OCI-LY7 (cell line): Measurements from ENCODE around the gene SLC4A1. TPM values are rescaled to one million over a fixed set of nuclear protein-coding genes. Genes with fewer than 3 reads are reported as not detected.

Experiments
- BruUV-seq: library from RNA; stranded (reverse); fragments of 400-500 nt; replicated peaks from 2 replicates; lab custom pipeline; 2021; lab: Mats Ljungman, UMichigan
- CTCF ChIA-PET: fragments of 300-600 bp; sonication (Branson Sonifier 250); formaldehyde crosslinking; loops from one replicate; lab custom pipeline; 2022; ENCODE audit warnings: antibody characterized with exemption; ENCODE audit not compliant: unreplicated experiment; lab: Charles Lee
- POLR2A ChIA-PET: fragments of 300-600 bp; sonication (Branson Sonifier 250); formaldehyde crosslinking; loops from one replicate; lab custom pipeline; 2022; ENCODE audit warnings: antibody characterized with exemption; lab: Charles Lee
- DNase-seq: peaks from one replicate; pipeline ENCODE4 v3.0.0-alpha.2; 2015; ENCODE audit warnings: low spot score
- H2AFZ ChIP-seq: fragments of 200-600 bp; sonication (generic), shearing (Covaris generic); 2 replicates; pipeline ENCODE4 v1.6.1; 2014; ENCODE audit warnings: mild to moderate bottlenecking, antibody characterized with exemption, low read length, moderate library complexity
- H3K27ac ChIP-seq: fragments of 200-600 bp; sonication (generic); 2 replicates; pipeline ENCODE4 v1.5.1; 2014; ENCODE audit warnings: mixed run types, low read depth, mild to moderate bottlenecking, moderate library complexity, low read length, inconsistent platforms; ENCODE audit not compliant: poor library complexity, severe bottlenecking
- H3K36me3 ChIP-seq: fragments of 200-600 bp; sonication (generic); 2 replicates; pipeline ENCODE4 v1.6.1; 2014; ENCODE audit warnings: mild to moderate bottlenecking, antibody characterized with exemption, low read length, moderate library complexity, mixed read lengths; ENCODE audit not compliant: insufficient read depth
- H3K4me1 ChIP-seq: fragments of 200-600 bp; sonication (generic); 2 replicates; pipeline ENCODE4 v1.5.1; 2014; ENCODE audit warnings: mild to moderate bottlenecking, low read length; ENCODE audit not compliant: insufficient read depth, poor library complexity, severe bottlenecking
- H3K4me2 ChIP-seq: fragments of 200-600 bp; sonication (generic); 2 replicates; pipeline ENCODE4 v1.6.1; 2014; ENCODE audit warnings: mild to moderate bottlenecking, low read length
- H3K4me3 ChIP-seq: fragments of 200-600 bp; sonication (generic); 2 replicates; pipeline ENCODE4 v1.5.1; 2014; ENCODE audit warnings: mild to moderate bottlenecking, low read depth, low read length; ENCODE audit not compliant: poor library complexity, severe bottlenecking
- H3K79me2 ChIP-seq: fragments of 200-600 bp; sonication (generic); 2 replicates; pipeline ENCODE4 v1.6.1; 2016; ENCODE audit warnings: low read depth, mild to moderate bottlenecking, low read length, moderate library complexity, mixed read lengths; ENCODE audit not compliant: insufficient read depth
- H3K9me2 ChIP-seq: fragments of 200-600 bp; sonication (generic); 2 replicates; pipeline ENCODE4 v1.6.1; 2016; ENCODE audit warnings: mild to moderate bottlenecking, low read length, mixed read lengths; ENCODE audit not compliant: insufficient read depth
- H3K9me3 ChIP-seq: fragments of 200-600 bp; sonication (generic); 2 replicates; pipeline ENCODE4 v1.6.1; 2014; ENCODE audit warnings: mild to moderate bottlenecking, mixed run types, low read length, mixed read lengths
- H4K20me1 ChIP-seq: fragments of 200-600 bp; sonication (generic); 2 replicates; pipeline ENCODE4 v1.6.1; 2014; ENCODE audit warnings: mild to moderate bottlenecking, antibody characterized with exemption, low read length, moderate library complexity, mixed read lengths; ENCODE audit not compliant: insufficient read depth
- EZH2phosphoT487 ChIP-seq: fragments of 200-600 bp; sonication (generic); IDR thresholded peaks from 2 replicates; pipeline ENCODE4 v1.6.1; 2018; ENCODE audit warnings: low read depth, borderline replicate concordance, mild to moderate bottlenecking, mixed run types, antibody characterized with exemption, low read length, moderate library complexity, mixed read lengths
- intact Hi-C: fragments of 100-400 bp; cut with micrococcal nuclease; formaldehyde crosslinking; loops from one replicate; pipeline ENCODE4 v1.10.0; 2022; ENCODE audit not compliant: unreplicated experiment
- total RNA-seq, 2 experiments: library from RNA; depleted of rRNA in 1 of 2; stranded (reverse); fragments of >200 nt in 1 of 2; shearing (Covaris generic) in 1 of 2; gene quantifications; 2 replicates each; pipeline ENCODE4 v1.2.3, GENCODE V29; 2014 to 2022
- TF ChIP-seq, protein P1 (sequence below): fragments of 200-600 bp; sonication (generic); conservative IDR thresholded peaks from 2 replicates; pipeline ENCODE4 v1.5.1; 2014; ENCODE audit warnings: mild to moderate bottlenecking, antibody characterized with exemption, low read length, moderate library complexity, mixed read lengths

Gene SLC4A1
- total RNA-seq, 2 experiments from 2014 or later: not detected

DNA sequence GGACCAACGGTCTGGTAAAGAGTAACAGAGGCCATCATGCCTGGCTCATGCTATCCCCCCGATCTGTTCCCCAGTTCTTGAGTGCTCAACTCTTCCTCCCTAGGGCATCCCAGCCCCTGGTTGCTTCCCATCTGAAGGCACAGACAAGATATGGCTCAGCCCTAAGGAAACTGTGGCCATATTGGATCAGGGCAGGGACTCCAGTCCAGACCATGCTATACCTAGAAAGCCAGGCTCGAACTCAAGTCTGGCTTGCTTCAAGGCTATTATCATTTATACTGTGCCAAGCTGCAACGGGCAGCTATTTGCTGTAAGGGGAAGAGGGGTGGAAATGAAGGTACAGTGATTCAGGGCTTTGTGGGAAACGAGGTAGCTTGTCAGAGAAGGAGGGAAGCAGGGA, 51.2 kb downstream of the SLC4A1 start:
- ChIA-PET POLR2A (interaction anchor here (0.6 to 3.6 kb wide), 7 partner anchors 12 to 421 kb away, joined by 3 to 11 read pairs (median 3); no protein-coding TSS in a partner anchor), CTCF (interaction anchor here (0.6 to 1.8 kb wide), 3 partner anchors 16 to 135 kb away, joined by 3 to 7 read pairs (median 4); partner anchors contain the start of gene GRN)
- no peak overlapping the region for H2AFZ ChIP-seq
- TF ChIP-seq EZH2phosphoT487: no peak
- TF ChIP-seq, protein P1, sequence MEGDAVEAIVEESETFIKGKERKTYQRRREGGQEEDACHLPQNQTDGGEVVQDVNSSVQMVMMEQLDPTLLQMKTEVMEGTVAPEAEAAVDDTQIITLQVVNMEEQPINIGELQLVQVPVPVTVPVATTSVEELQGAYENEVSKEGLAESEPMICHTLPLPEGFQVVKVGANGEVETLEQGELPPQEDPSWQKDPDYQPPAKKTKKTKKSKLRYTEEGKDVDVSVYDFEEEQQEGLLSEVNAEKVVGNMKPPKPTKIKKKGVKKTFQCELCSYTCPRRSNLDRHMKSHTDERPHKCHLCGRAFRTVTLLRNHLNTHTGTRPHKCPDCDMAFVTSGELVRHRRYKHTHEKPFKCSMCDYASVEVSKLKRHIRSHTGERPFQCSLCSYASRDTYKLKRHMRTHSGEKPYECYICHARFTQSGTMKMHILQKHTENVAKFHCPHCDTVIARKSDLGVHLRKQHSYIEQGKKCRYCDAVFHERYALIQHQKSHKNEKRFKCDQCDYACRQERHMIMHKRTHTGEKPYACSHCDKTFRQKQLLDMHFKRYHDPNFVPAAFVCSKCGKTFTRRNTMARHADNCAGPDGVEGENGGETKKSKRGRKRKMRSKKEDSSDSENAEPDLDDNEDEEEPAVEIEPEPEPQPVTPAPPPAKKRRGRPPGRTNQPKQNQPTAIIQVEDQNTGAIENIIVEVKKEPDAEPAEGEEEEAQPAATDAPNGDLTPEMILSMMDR: no peak
- H3K36me3 ChIP-seq: peaks cover 59% of the 10 kb centered on the region
- H3K79me2 ChIP-seq: peaks cover 40% of the 10 kb centered on the region
- DNase-seq: peak; percentile 38
- H3K4me1 ChIP-seq: peaks cover 29% of the 10 kb centered on the region
- no TSS peak for BruUV-seq
- peak overlapping the region; percentile 86 for H3K27ac ChIP-seq
- no peaks in the 10 kb centered on the region for H3K9me3 ChIP-seq
- intact Hi-C loops: loop anchor here (1.0 to 10.0 kb wide), 2 partner anchors 129 to 288 kb away; partner anchors contain the start of genes GPATCH8 and GRN
- H3K4me3 ChIP-seq: peak overlapping the region; percentile 90
- H3K4me2 ChIP-seq: peak overlapping the region; percentile 91
- no peaks in the 10 kb centered on the region for H4K20me1 ChIP-seq
- no peaks in the 10 kb centered on the region for H3K9me2 ChIP-seq

DNA sequence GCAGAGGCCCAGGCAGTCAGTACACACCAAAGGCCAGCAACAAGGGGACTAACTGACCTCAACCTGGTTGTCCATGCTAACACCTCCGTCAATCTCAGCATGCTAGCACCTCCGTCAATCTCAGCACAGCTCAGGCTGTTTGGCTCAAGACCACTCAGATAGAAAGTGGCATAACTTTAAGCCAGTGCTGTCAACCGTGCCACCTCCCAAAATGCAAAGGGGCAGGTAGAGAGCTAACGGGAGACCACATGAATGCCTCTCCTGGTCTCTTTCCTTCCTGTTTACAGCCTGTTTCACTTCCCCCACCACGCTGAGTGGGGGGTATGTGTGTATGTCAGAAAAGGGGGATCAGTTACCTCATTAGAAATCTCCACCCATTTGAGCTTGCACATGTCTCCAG, 51.8 kb downstream of the SLC4A1 start:
- ChIA-PET CTCF (interaction anchor here (0.6 to 1.8 kb wide), 3 partner anchors 15 to 135 kb away, joined by 3 to 7 read pairs (median 4); partner anchors contain the start of gene GRN), POLR2A (interaction anchor here (0.6 to 3.6 kb wide), 6 partner anchors 12 to 421 kb away, joined by 3 to 11 read pairs (median 4); no protein-coding TSS in a partner anchor)
- peak overlapping the region; percentile 91 for H3K4me2 ChIP-seq
- peak overlapping the region; percentile 86 for H3K27ac ChIP-seq
- intact Hi-C loops: loop anchor here (1.0 to 10.0 kb wide), 2 partner anchors 129 to 289 kb away; partner anchors contain the start of genes GPATCH8 and GRN
- H4K20me1 ChIP-seq: no peaks in the 10 kb centered on the region
- H3K4me3 ChIP-seq: peak overlapping the region; percentile 90
- H3K4me1 ChIP-seq: peaks cover 34% of the 10 kb centered on the region
- TF ChIP-seq EZH2phosphoT487: no peak
- TF ChIP-seq, protein P1: no peak
- no peak overlapping the region for H2AFZ ChIP-seq
- peaks cover 64% of the 10 kb centered on the region for H3K36me3 ChIP-seq
- peaks cover 36% of the 10 kb centered on the region for H3K79me2 ChIP-seq
- no TSS peak for BruUV-seq
- peak; percentile 88 for DNase-seq
- H3K9me2 ChIP-seq: no peaks in the 10 kb centered on the region
- H3K9me3 ChIP-seq: no peaks in the 10 kb centered on the region

DNA sequence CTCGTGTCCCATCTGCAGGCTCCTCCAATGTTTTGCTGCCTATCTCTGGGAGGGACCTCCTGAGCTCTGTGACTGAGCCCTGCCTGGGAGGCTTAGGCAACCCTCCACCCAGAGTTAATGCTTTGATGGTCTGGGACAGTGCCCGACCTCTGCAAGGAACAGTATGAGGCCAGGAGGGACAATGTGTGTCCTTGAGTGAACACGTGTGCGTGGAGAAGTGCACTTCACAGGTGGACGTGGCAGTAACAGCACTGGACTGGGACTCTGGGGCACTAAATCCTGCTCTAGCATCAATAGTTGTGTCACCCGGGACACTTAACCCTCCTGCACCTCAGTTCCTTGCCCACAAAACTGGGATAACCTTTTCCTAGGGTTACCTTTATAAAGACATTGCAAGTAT, 53.0 kb downstream of the SLC4A1 start:
- no peak for TF ChIP-seq EZH2phosphoT487
- TF ChIP-seq, protein P1: no peak
- H2AFZ ChIP-seq: no peak overlapping the region
- peak overlapping the region; percentile 86 for H3K27ac ChIP-seq
- no peaks in the 10 kb centered on the region for H3K9me3 ChIP-seq
- CTCF ChIA-PET: interaction anchor here (0.7 kb wide), 1 partner anchor 31 kb away, joined by 3 read pairs; no protein-coding TSS in a partner anchor
- BruUV-seq: no TSS peak
- intact Hi-C loops: loop anchor here (10.0 kb wide), 1 partner anchor 290 kb away; the partner anchor contains the start of gene GPATCH8
- no peaks in the 10 kb centered on the region for H3K9me2 ChIP-seq
- no peaks in the 10 kb centered on the region for H4K20me1 ChIP-seq
- peaks cover 45% of the 10 kb centered on the region for H3K4me1 ChIP-seq
- H3K36me3 ChIP-seq: peaks cover 73% of the 10 kb centered on the region
- H3K79me2 ChIP-seq: peaks cover 38% of the 10 kb centered on the region
- H3K4me3 ChIP-seq: no peak overlapping the region
- no peak for DNase-seq
- peak overlapping the region; percentile 91 for H3K4me2 ChIP-seq
- POLR2A ChIA-PET: interaction anchor here (3.6 kb wide), 1 partner anchor 17 kb away, joined by 11 read pairs; no protein-coding TSS in a partner anchor
